Pulmonary artery endothelial cell (primary cell): Measurements from ENCODE around the gene PRAC1. TPM values are rescaled to one million over a fixed set of nuclear protein-coding genes. Genes with fewer than 3 reads are reported as not detected.

Experiments
- DNase-seq: peaks from one replicate; pipeline ENCODE4 v3.0.0-alpha.2; 2011; ENCODE audit warnings: low read depth, low spot score
- total RNA-seq: library from RNA; depleted of rRNA; stranded (reverse); fragments of >200 nt; gene quantifications from 2 replicates; pipeline ENCODE4 v1.2.3, GENCODE V29; 2014

The PRAC1 gene
- total RNA-seq, 1 donor from 2014 or later: not detected

GRCh38 chr17:48711128-48711527, 11.2 kb downstream of the PRAC1 start:
- no peak for DNase-seq

GRCh38 chr17:48704361-48705248, 17.7 kb downstream of the PRAC1 start:
- DNase-seq: no peak

- DNase-seq: no peak
Measured at GRCh38 chr17:48701864-48702532, 20.3 kb downstream of the PRAC1 start.

- no peak for DNase-seq
Measured at GRCh38 chr17:48693178-48693577, 29.1 kb downstream of the PRAC1 start.

DNA sequence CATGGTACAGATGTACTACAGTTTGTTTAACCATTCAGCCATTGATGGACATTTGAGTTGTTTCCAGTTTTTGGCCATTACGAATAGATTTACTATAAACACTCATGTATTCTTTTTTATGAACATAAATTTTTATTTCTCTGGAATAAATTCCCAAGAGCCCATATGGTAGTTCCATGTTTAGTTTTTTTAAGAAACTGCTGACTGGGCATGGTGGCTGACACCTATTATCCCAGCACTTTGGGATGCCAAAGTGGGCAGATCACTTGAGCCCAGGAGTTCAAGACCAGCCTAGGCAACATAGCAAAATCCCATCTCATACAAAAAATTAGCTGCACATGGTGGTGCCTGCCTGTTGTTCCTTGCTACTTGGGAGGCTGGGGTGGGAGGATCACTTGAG, 30.3 kb downstream of the PRAC1 start:
- DNase-seq: no peak

- DNase-seq: no peak
Measured at GRCh38 chr17:48690655-48691054, 31.7 kb downstream of the PRAC1 start.

- no peak for DNase-seq
Measured at GRCh38 chr17:48681609-48682008, 40.7 kb downstream of the PRAC1 start.

- no peak for DNase-seq
Measured at GRCh38 chr17:48679385-48680096, 42.8 kb downstream of the PRAC1 start.

DNA sequence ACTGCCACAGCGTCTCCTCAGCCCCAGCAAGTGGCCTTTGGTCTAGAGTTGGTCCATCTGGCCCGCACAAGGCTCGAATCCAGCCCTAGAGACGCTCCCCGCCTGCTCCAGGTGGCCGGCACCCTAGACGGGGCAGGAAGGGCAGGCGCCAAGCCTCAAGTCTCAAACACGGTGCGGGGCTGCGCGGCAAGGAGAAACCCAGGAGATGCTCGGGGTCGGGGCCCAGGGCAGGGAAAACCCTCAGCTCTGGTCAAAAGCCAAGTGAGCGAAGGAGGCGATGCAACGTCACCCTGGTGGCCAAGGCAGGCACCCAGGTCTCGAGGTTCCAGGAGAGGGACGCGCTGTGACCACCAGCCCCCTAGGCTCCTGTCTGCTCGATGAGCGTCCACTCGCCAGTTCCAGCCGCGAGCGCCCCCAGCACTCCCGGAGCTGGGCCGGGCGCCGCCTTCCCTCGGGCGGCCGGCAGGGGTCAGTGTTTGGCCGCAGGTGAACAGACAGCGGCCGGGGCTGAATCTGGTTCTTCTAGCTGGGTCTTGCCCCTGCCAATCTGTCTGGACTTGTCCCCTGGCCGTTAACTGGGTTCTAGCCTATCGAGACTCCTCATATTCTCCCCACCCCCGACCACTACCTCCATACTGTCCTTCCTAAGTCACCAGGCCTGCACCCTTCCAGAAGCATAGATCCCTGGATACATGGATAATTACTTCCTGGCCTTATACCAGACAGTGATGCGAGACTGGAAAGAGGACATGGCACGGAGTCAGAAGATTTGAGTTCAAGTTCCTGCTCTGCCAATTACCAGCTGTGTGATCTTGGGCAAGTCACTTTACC, 44.0 kb downstream of the PRAC1 start:
- no peak for DNase-seq

- no peak for DNase-seq
Measured at GRCh38 chr17:48676963-48677558, 45.3 kb downstream of the PRAC1 start.

- no peak for DNase-seq
Measured at GRCh38 chr17:48672340-48672739, 50.0 kb downstream of the PRAC1 start.

Other genes with a start within 250 kb of the PRAC1 start
- not detected in 2 replicates for gene HOXB1, start 191.5 kb downstream of the PRAC1 start, total RNA-seq
- 5.1 and 5.3 TPM in 2 replicates for gene HOXB2, start 177.4 kb downstream of the PRAC1 start, total RNA-seq
- gene HOXB4, start 144.2 kb downstream of the PRAC1 start, total RNA-seq: 3.0 and 5.1 TPM in 2 replicates
- gene HOXB3, start 132.3 kb downstream of the PRAC1 start, total RNA-seq: 6.9 and 7.5 TPM in 2 replicates
- 0.07 TPM in 1 of 2 replicates, not detected in the other for gene HOXB5, start 128.7 kb downstream of the PRAC1 start, total RNA-seq
- gene HOXB6, start 117.5 kb downstream of the PRAC1 start, total RNA-seq: 0.11 and 0.92 TPM in 2 replicates
- gene HOXB7, start 111.5 kb downstream of the PRAC1 start, total RNA-seq: 0.11 and 0.59 TPM in 2 replicates
- not detected in 2 replicates for gene HOXB8, start 107.2 kb downstream of the PRAC1 start, total RNA-seq
- not detected in 2 replicates for gene HOXB9, start 96.2 kb downstream of the PRAC1 start, total RNA-seq
- not detected in 2 replicates for gene PRAC2, start 667 bp upstream of the PRAC1 start, total RNA-seq
- gene HOXB13, start 6.2 kb upstream of the PRAC1 start, total RNA-seq: not detected in 2 replicates
- not detected in 2 replicates for gene TTLL6, start 94.7 kb upstream of the PRAC1 start, total RNA-seq
- 30.4 and 58.9 TPM in 2 replicates for gene CALCOCO2, start 108.5 kb upstream of the PRAC1 start, total RNA-seq
- gene ATP5MC1, start 170.3 kb upstream of the PRAC1 start, total RNA-seq: 43.6 and 46.1 TPM in 2 replicates
- gene UBE2Z, start 185.9 kb upstream of the PRAC1 start, total RNA-seq: 61.5 and 70.7 TPM in 2 replicates
- 140 and 169 TPM in 2 replicates for gene SNF8, start 222.3 kb upstream of the PRAC1 start, total RNA-seq
- not detected in 2 replicates for gene GIP, start 246.1 kb upstream of the PRAC1 start, total RNA-seq